Measurements from ENCODE around the gene CAD.
A peak's percentile ranks its signal among the peaks of the same experiment; 100 is the strongest.

The CAD gene

GRCh38 chr2:27225526-27225925 lies 8.4 kb downstream of the CAD start:
- no peak for DNase-seq (ENCODE audit: low read depth in 2 of 2)

- no peak for DNase-seq (ENCODE audit: low read depth in 2 of 2)
Observed at GRCh38 chr2:27227501-27227900, 10.3 kb downstream of the CAD start.

GRCh38 chr2:27231921-27232320 lies 14.8 kb downstream of the CAD start:
- no peak for DNase-seq (ENCODE audit: low read depth in 2 of 2)

GRCh38 chr2:27233341-27233740 lies 16.2 kb downstream of the CAD start:
- no peak for DNase-seq (ENCODE audit: low read depth in 2 of 2)

- DNase-seq (ENCODE audit: low read depth in 2 of 2), result no peak
Observed at GRCh38 chr2:27236136-27236535, 19.0 kb downstream of the CAD start.

- DNase-seq (ENCODE audit: low read depth in 2 of 2), result no peak
Observed at GRCh38 chr2:27236626-27237025, 19.5 kb downstream of the CAD start.

- no peak for DNase-seq (ENCODE audit: low read depth in 2 of 2)
Observed at GRCh38 chr2:27237341-27237945, 20.3 kb downstream of the CAD start.

- DNase-seq (ENCODE audit: low read depth in 2 of 2), result no peak
Observed at GRCh38 chr2:27238976-27239375, 21.8 kb downstream of the CAD start.

GRCh38 chr2:27240406-27240805 lies 23.2 kb downstream of the CAD start:
- no peak for DNase-seq (ENCODE audit: low read depth in 2 of 2)

GRCh38 chr2:27241761-27242613 lies 24.8 kb downstream of the CAD start:
- DNase-seq (ENCODE audit: low read depth in 2 of 2), result no peak

- DNase-seq (ENCODE audit: low read depth in 2 of 2), result no peak
Observed at GRCh38 chr2:27242614-27242951, 25.4 kb downstream of the CAD start.

- DNase-seq (ENCODE audit: low read depth in 2 of 2), result no peak
Observed at GRCh38 chr2:27243391-27244130, 26.4 kb downstream of the CAD start.

GRCh38 chr2:27245116-27245515 lies 27.9 kb downstream of the CAD start:
- no peak for DNase-seq (ENCODE audit: low read depth in 2 of 2)

GRCh38 chr2:27245626-27246025 lies 28.5 kb downstream of the CAD start:
- no peak for DNase-seq (ENCODE audit: low read depth in 2 of 2)

- no peak for DNase-seq (ENCODE audit: low read depth in 2 of 2)
Observed at GRCh38 chr2:27247893-27248292, 30.7 kb downstream of the CAD start.

GRCh38 chr2:27249159-27249890 lies 32.2 kb downstream of the CAD start:
- no peak for DNase-seq (ENCODE audit: low read depth in 2 of 2)

- DNase-seq (ENCODE audit: low read depth in 2 of 2), result peak; percentile 25 to 41
Observed at GRCh38 chr2:27249891-27250651, 32.9 kb downstream of the CAD start.

GRCh38 chr2:27250652-27251379 lies 33.6 kb downstream of the CAD start:
- DNase-seq (ENCODE audit: low read depth in 2 of 2), result no peak

GRCh38 chr2:27251766-27252165 lies 34.6 kb downstream of the CAD start:
- DNase-seq (ENCODE audit: low read depth in 2 of 2), result no peak

- DNase-seq (ENCODE audit: low read depth in 2 of 2), result no peak
Observed at GRCh38 chr2:27255187-27255586, 38.0 kb downstream of the CAD start.

GRCh38 chr2:27255660-27256059 lies 38.5 kb downstream of the CAD start:
- DNase-seq (ENCODE audit: low read depth in 2 of 2), result no peak

Data from stimulated activated CD4-positive, alpha-beta T cell treated with anti-CD3 and anti-CD28 coated beads, Interleukin-12 subunit alpha, Interleukin-12 subunit beta, amount 100 ng/mL, for 24 hours (primary cell).